GM12878 (cell line): ENCODE measurements around the gene CCDC47. TPM values are rescaled to one million over a fixed set of nuclear protein-coding genes. Genes with fewer than 3 reads are reported as not detected.
A peak's percentile ranks its signal among the peaks of the same experiment; 100 is the strongest.

Experiments
- ASH2L ChIP-seq: fragments of 300-600, 200-600 bp; sonication (generic); IDR thresholded peaks from 2 replicates; pipeline ENCODE4 v1.6.1; 2017; ENCODE audit warnings: low read depth, mild to moderate bottlenecking, borderline replicate concordance
- CBX3 ChIP-seq: fragments of 200-600 bp; sonication (generic); IDR thresholded peaks from 2 replicates; pipeline ENCODE4 v1.6.1; 2016; ENCODE audit warnings: low read depth, borderline replicate concordance
- CREM ChIP-seq: IDR thresholded peaks from 2 replicates; pipeline ENCODE4 v1.6.1; 2014; ENCODE audit warnings: antibody characterized with exemption, low read depth
- EP300 ChIP-seq, 2 experiments: fragments of 150-350 bp in 1 of 2; IDR thresholded peaks; 2 replicates each; pipeline ENCODE4 v1.6.1; 2011 to 2012; ENCODE audit warnings: low read depth in 2 of 2, low read length in 2 of 2, borderline replicate concordance in 1 of 2, improper control_type of control experiment in 1 of 2, inconsistent platforms in 1 of 2; ENCODE audit not compliant: control insufficient read depth in 1 of 2
- FOS ChIP-seq: IDR thresholded peaks from 3 replicates; pipeline ENCODE4 v1.6.1; 2011; ENCODE audit warnings: borderline replicate concordance; ENCODE audit not compliant: insufficient read length; ENCODE audit errors: extremely low read depth
- JUNB ChIP-seq: IDR thresholded peaks from 2 replicates; pipeline ENCODE4 v1.6.1; 2016; ENCODE audit warnings: antibody characterized with exemption, mild to moderate bottlenecking
- NBN ChIP-seq: fragments of 450-650 bp; IDR thresholded peaks from 2 replicates; pipeline ENCODE4 v1.6.1; 2016
- NFXL1 ChIP-seq: fragments of 450-650 bp; IDR thresholded peaks from 2 replicates; pipeline ENCODE4 v1.6.1; 2017; ENCODE audit warnings: antibody characterized with exemption, mild to moderate bottlenecking, borderline replicate concordance
- TAF1 ChIP-seq: IDR thresholded peaks from 2 replicates; pipeline ENCODE4 v1.6.1; 2011; ENCODE audit warnings: mild to moderate bottlenecking, low read depth, low read length, borderline replicate concordance
- TCF3 ChIP-seq: IDR thresholded peaks from 2 replicates; pipeline ENCODE4 v1.6.1; 2012; ENCODE audit warnings: low read depth, mild to moderate bottlenecking, low read length, borderline replicate concordance; ENCODE audit not compliant: insufficient read depth
- ZNF274 ChIP-seq: IDR thresholded peaks from one replicate; pipeline ENCODE4 v1.8.0; 2011; ENCODE audit not compliant: insufficient read length, insufficient read depth
- ZNF384 ChIP-seq: IDR thresholded peaks from 2 replicates; pipeline ENCODE4 v1.6.1; 2012; ENCODE audit warnings: low read depth, mild to moderate bottlenecking, low read length, improper control_type of control experiment, borderline replicate concordance
- polyA plus RNA-seq, 11 experiments: library from polyadenylated mRNA; depleted of rRNA in 4 of 11; unstranded in 6 of 11; stranded (reverse) in 5 of 11; fragments of >200 nt; fragmentation: Nextera tagmentation in 4 of 11; fragmentation: Illumina TruSeq in 1 of 11; extraction: Ambion mirVana in 4 of 11; extraction: Trizol in 1 of 11; gene quantifications; 1 replicate in 1 of 11; 2 replicates in 10 of 11; pipeline versions ENCODE4 v1.2.1 to v1.2.3, GENCODE V29; 2011 to 2016; ENCODE audit warnings: inconsistent platforms in 2 of 11, missing spikeins in 2 of 11, low read depth in 1 of 11
- total RNA-seq, 4 experiments: library from RNA; depleted of rRNA in 3 of 4; stranded (reverse); fragments of >200 nt in 3 of 4; fragmentation: Illumina TruSeq in 1 of 4; extraction: Trizol in 1 of 4; gene quantifications; 2 replicates each; pipeline versions ENCODE4 v1.2.1 to v1.2.3, GENCODE V29; 2013 to 2021
- TF ChIP-seq, protein P1 (sequence below): IDR thresholded peaks from 2 replicates; pipeline ENCODE4 v1.6.1; 2012; ENCODE audit warnings: improper control_type of control experiment, low read depth, low read length; ENCODE audit not compliant: insufficient replicate concordance
- TF ChIP-seq, protein P2 (sequence below): fragments of 450-650 bp; IDR thresholded peaks from 2 replicates; pipeline ENCODE4 v1.6.1; 2017; ENCODE audit warnings: mild to moderate bottlenecking
- TF ChIP-seq, protein P3 (sequence below): fragments of 450-650 bp; formaldehyde crosslinking; IDR thresholded peaks from 2 replicates; pipeline ENCODE4 v1.4.0; 2020; ENCODE audit warnings: mild to moderate bottlenecking, moderate library complexity

The CCDC47 gene
- total and polyA plus RNA-seq, 10 of the 15 experiments (the other 5 are each of a cell fraction or from before 2014, with no cell fraction given), result 13.6 to 81.4 (median 58.9) TPM

DNA sequence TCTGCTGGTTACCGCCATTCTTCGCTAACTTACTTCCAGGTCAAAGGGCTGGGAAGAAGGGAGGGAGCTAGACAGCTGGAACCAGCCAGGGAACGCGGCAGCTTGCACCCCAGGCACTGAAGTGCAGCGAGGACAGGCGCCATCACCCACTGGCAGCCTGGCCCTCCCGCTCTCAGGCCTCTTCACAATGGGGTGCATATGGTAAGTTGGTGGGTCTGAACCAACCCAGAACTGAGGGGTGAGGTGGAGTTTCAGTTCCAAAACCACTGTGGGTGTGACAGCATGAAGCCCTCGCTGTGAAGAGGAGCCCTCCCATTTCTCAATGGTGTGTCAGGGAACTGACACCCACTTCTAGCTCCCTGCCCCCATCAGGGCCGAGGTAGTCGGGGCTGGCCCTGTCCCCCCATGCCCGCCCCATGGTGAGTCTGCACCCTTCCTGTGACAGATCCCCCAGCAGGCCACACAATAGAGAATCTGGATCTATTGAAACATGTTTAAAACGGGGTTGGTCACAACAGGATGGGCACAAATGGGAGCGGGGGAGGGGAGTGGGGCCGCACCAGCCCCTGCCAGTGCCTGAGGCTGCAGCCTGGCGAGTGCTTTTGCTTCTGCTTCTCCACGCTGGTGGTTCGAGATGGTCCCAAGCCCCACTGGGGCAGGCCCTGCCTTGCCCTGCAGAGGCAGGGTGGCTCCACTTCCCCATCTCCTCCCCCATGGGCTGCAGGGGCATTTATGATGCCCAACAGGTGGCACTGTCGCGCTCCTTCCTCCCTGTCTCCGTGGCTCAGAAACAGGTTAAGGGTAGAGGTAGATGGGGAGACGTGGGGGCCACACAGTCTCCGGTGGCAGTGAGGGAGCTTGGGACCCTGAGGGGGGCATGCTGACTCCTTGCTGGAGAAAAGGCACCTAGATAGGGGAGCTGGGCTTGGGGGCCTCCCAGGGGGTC is 75.8 kb downstream of the CCDC47 start (continued):
- TF ChIP-seq, protein P1, sequence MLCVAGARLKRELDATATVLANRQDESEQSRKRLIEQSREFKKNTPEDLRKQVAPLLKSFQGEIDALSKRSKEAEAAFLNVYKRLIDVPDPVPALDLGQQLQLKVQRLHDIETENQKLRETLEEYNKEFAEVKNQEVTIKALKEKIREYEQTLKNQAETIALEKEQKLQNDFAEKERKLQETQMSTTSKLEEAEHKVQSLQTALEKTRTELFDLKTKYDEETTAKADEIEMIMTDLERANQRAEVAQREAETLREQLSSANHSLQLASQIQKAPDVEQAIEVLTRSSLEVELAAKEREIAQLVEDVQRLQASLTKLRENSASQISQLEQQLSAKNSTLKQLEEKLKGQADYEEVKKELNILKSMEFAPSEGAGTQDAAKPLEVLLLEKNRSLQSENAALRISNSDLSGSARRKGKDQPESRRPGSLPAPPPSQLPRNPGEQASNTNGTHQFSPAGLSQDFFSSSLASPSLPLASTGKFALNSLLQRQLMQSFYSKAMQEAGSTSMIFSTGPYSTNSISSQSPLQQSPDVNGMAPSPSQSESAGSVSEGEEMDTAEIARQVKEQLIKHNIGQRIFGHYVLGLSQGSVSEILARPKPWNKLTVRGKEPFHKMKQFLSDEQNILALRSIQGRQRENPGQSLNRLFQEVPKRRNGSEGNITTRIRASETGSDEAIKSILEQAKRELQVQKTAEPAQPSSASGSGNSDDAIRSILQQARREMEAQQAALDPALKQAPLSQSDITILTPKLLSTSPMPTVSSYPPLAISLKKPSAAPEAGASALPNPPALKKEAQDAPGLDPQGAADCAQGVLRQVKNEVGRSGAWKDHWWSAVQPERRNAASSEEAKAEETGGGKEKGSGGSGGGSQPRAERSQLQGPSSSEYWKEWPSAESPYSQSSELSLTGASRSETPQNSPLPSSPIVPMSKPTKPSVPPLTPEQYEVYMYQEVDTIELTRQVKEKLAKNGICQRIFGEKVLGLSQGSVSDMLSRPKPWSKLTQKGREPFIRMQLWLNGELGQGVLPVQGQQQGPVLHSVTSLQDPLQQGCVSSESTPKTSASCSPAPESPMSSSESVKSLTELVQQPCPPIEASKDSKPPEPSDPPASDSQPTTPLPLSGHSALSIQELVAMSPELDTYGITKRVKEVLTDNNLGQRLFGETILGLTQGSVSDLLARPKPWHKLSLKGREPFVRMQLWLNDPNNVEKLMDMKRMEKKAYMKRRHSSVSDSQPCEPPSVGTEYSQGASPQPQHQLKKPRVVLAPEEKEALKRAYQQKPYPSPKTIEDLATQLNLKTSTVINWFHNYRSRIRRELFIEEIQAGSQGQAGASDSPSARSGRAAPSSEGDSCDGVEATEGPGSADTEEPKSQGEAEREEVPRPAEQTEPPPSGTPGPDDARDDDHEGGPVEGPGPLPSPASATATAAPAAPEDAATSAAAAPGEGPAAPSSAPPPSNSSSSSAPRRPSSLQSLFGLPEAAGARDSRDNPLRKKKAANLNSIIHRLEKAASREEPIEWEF, result no peak
- TF ChIP-seq CBX3, result no peak
- TF ChIP-seq CREM, result peak; percentile 23; the same call in 1 of the 2 replicates
- TF ChIP-seq, protein P2, sequence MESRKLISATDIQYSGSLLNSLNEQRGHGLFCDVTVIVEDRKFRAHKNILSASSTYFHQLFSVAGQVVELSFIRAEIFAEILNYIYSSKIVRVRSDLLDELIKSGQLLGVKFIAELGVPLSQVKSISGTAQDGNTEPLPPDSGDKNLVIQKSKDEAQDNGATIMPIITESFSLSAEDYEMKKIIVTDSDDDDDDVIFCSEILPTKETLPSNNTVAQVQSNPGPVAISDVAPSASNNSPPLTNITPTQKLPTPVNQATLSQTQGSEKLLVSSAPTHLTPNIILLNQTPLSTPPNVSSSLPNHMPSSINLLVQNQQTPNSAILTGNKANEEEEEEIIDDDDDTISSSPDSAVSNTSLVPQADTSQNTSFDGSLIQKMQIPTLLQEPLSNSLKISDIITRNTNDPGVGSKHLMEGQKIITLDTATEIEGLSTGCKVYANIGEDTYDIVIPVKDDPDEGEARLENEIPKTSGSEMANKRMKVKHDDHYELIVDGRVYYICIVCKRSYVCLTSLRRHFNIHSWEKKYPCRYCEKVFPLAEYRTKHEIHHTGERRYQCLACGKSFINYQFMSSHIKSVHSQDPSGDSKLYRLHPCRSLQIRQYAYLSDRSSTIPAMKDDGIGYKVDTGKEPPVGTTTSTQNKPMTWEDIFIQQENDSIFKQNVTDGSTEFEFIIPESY, result no peak
- TF ChIP-seq, protein P3, sequence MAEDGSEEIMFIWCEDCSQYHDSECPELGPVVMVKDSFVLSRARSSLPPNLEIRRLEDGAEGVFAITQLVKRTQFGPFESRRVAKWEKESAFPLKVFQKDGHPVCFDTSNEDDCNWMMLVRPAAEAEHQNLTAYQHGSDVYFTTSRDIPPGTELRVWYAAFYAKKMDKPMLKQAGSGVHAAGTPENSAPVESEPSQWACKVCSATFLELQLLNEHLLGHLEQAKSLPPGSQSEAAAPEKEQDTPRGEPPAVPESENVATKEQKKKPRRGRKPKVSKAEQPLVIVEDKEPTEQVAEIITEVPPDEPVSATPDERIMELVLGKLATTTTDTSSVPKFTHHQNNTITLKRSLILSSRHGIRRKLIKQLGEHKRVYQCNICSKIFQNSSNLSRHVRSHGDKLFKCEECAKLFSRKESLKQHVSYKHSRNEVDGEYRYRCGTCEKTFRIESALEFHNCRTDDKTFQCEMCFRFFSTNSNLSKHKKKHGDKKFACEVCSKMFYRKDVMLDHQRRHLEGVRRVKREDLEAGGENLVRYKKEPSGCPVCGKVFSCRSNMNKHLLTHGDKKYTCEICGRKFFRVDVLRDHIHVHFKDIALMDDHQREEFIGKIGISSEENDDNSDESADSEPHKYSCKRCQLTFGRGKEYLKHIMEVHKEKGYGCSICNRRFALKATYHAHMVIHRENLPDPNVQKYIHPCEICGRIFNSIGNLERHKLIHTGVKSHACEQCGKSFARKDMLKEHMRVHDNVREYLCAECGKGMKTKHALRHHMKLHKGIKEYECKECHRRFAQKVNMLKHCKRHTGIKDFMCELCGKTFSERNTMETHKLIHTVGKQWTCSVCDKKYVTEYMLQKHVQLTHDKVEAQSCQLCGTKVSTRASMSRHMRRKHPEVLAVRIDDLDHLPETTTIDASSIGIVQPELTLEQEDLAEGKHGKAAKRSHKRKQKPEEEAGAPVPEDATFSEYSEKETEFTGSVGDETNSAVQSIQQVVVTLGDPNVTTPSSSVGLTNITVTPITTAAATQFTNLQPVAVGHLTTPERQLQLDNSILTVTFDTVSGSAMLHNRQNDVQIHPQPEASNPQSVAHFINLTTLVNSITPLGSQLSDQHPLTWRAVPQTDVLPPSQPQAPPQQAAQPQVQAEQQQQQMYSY (CRISPR knock-in tag), result no peak
- no peak for TF ChIP-seq JUNB
- TF ChIP-seq ZNF384, result no peak
- TF ChIP-seq NFXL1, result no peak
- TF ChIP-seq EP300 (IDR thresholded peaks at IDR 0.05; ENCODE audit: borderline replicate concordance in 1 of 2, control insufficient read depth in 1 of 2, low read depth in 2 of 2, low read length in 2 of 2), result peak in 1 of 2 experiments; percentile 50; a peak in 2 of 4 replicates
- TF ChIP-seq FOS, result no peak
- 0 out of 2 replicates have a peak, but pooled peaks have one; percentile 36 for TF ChIP-seq TAF1
- TF ChIP-seq ZNF274, result no peak
- TF ChIP-seq TCF3, result 0 out of 2 replicates have a peak, but pooled peaks have one; percentile 52
- peak; percentile 83 for TF ChIP-seq NBN
- no peak for TF ChIP-seq ASH2L
